Measurements from ENCODE around the gene MGRN1. TPM values are rescaled to one million over a fixed set of nuclear protein-coding genes. Genes with fewer than 3 reads are reported as not detected.

Gene MGRN1
- total and polyA plus RNA-seq, 2 experiments from 2014 or later = 29.2 to 30.8 TPM

GRCh38 chr16:4655801-4656200 is 31.2 kb downstream of the MGRN1 start:
- Histone ChIP-seq H3K27ac (peak overlapping the region; percentile 95), H3K4me1 (ENCODE audit: insufficient read depth) (peaks cover 24% of the 10 kb centered on the region), H3K9me2 (replicated peaks; ENCODE audit: insufficient read depth) (no peaks in the 10 kb centered on the region)

GRCh38 chr16:4656221-4656620 is 31.6 kb downstream of the MGRN1 start:
- H4K20me1 ChIP-seq (ENCODE audit: insufficient read depth, poor library complexity, severe bottlenecking) = no peaks in the 10 kb centered on the region
- no peak overlapping the region for H2AFZ ChIP-seq
- no peak overlapping the region for H3K4me2 ChIP-seq
- peaks cover 24% of the 10 kb centered on the region for H3K4me1 ChIP-seq (ENCODE audit: insufficient read depth)
- 95% methylated on average over 12 of the region's 12 CpGs for WGBS (ENCODE audit: low lambda C conversion rate, missing lambda C conversion rate)
- H3K27ac ChIP-seq = no peak overlapping the region
- H3K4me3 ChIP-seq = no peak overlapping the region
- no peaks in the 10 kb centered on the region for H3K27me3 ChIP-seq
- DNase-seq (ENCODE audit: low spot score) = no peak
- H3K36me3 ChIP-seq (replicated peaks; ENCODE audit: insufficient read depth, low read depth) = no peaks in the 10 kb centered on the region
- H3K9me3 ChIP-seq (ENCODE audit: low read depth) = no peaks in the 10 kb centered on the region
- H3K79me2 ChIP-seq = peaks cover 18% of the 10 kb centered on the region
- TF ChIP-seq EZH2 (IDR thresholded peaks at IDR 0.05; ENCODE audit: borderline replicate concordance) (no peak), EZH2phosphoT487 (IDR thresholded peaks at IDR 0.05; ENCODE audit: low read depth, severe bottlenecking, unreplicated experiment) (no peak)
- TF ChIP-seq, protein P1, sequence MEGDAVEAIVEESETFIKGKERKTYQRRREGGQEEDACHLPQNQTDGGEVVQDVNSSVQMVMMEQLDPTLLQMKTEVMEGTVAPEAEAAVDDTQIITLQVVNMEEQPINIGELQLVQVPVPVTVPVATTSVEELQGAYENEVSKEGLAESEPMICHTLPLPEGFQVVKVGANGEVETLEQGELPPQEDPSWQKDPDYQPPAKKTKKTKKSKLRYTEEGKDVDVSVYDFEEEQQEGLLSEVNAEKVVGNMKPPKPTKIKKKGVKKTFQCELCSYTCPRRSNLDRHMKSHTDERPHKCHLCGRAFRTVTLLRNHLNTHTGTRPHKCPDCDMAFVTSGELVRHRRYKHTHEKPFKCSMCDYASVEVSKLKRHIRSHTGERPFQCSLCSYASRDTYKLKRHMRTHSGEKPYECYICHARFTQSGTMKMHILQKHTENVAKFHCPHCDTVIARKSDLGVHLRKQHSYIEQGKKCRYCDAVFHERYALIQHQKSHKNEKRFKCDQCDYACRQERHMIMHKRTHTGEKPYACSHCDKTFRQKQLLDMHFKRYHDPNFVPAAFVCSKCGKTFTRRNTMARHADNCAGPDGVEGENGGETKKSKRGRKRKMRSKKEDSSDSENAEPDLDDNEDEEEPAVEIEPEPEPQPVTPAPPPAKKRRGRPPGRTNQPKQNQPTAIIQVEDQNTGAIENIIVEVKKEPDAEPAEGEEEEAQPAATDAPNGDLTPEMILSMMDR (IDR thresholded peaks at IDR 0.05; ENCODE audit: poor library complexity) = no peak
- H3K9me2 ChIP-seq (replicated peaks; ENCODE audit: insufficient read depth) = no peaks in the 10 kb centered on the region

More at GRCh38 chr16:4655801-4656200, 31.2 kb downstream of the MGRN1 start:
- no peaks in the 10 kb centered on the region for H3K9me3 ChIP-seq (ENCODE audit: low read depth)
- no peak for DNase-seq (ENCODE audit: low spot score)
- H2AFZ ChIP-seq = no peak overlapping the region
- no peak overlapping the region for H3K4me2 ChIP-seq
- H3K36me3 ChIP-seq (replicated peaks; ENCODE audit: insufficient read depth, low read depth) = no peaks in the 10 kb centered on the region
- no peaks in the 10 kb centered on the region for H4K20me1 ChIP-seq (ENCODE audit: insufficient read depth, poor library complexity, severe bottlenecking)
- TF ChIP-seq, protein P1 (IDR thresholded peaks at IDR 0.05; ENCODE audit: poor library complexity) = no peak
- TF ChIP-seq EZH2 (IDR thresholded peaks at IDR 0.05; ENCODE audit: borderline replicate concordance) (no peak), EZH2phosphoT487 (IDR thresholded peaks at IDR 0.05; ENCODE audit: low read depth, severe bottlenecking, unreplicated experiment) (no peak)
- 98% methylated on average over 6 of the region's 6 CpGs for WGBS (ENCODE audit: low lambda C conversion rate, missing lambda C conversion rate)
- no peak overlapping the region for H3K4me3 ChIP-seq
- no peaks in the 10 kb centered on the region for H3K27me3 ChIP-seq
- peaks cover 16% of the 10 kb centered on the region for H3K79me2 ChIP-seq

DNA sequence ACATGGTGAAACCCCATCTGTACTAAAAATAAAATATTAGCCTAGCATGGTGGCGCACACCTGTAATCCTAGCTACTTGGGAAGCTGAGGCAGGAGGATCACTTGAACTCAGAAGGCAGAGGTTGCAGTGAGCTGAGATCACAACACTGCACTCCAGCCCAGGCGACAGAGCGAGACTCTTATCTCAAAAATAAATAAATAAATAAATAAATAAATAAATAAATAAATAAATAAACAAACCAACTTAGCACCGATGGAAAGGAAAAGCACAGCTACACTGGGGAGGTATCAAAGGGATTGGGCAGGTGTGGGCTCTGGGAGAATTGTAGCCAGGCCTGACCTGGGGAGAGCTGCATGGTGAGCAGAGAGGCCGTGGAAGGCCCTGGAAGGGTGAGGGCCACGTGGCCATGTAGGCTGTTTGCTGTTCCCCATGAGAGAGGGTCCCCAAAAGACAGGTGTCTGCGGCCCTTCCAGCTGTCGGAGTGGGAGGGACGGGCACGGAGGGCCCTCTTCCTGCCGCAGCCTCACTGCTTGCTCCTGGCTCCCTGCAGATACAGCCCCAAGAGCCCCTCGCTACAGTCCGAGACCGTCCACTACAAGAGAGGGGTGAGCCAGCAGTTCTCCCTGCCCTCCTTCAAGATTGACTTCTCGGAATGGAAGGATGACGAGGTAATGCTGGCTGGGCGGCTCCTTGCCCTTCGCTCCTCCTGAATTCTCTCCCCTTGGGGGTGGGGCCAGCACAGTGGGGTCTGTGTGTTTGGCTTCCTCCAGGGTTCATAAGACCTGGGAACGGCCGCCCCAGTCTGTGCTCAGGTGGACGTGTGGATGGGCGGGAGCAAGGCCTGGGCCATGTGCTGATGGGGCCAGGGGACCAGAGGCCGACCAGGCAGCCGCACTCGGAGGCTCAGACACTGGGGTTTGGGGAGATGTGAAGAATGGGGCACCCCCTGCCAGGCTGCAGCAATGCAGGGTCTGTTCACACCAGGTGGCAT is 32.4 kb downstream of the MGRN1 start:
- Histone ChIP-seq H3K79me2 (peaks cover 21% of the 10 kb centered on the region), H3K27me3 (no peaks in the 10 kb centered on the region), H3K9me3 (ENCODE audit: low read depth) (no peaks in the 10 kb centered on the region), H3K36me3 (replicated peaks; ENCODE audit: insufficient read depth, low read depth) (no peaks in the 10 kb centered on the region), H4K20me1 (ENCODE audit: insufficient read depth, poor library complexity, severe bottlenecking) (no peaks in the 10 kb centered on the region), H3K9me2 (replicated peaks; ENCODE audit: insufficient read depth) (no peaks in the 10 kb centered on the region), H3K27ac (no peak overlapping the region), H3K4me3 (no peak overlapping the region), H3K4me1 (ENCODE audit: insufficient read depth) (peaks cover 24% of the 10 kb centered on the region), H2AFZ (no peak overlapping the region), H3K4me2 (no peak overlapping the region)
- WGBS (ENCODE audit: low lambda C conversion rate, missing lambda C conversion rate) = 96% methylated on average over 25 of the region's 25 CpGs
- no peak for TF ChIP-seq EZH2 (IDR thresholded peaks at IDR 0.05; ENCODE audit: borderline replicate concordance)
- TF ChIP-seq EZH2phosphoT487 (IDR thresholded peaks at IDR 0.05; ENCODE audit: low read depth, severe bottlenecking, unreplicated experiment) = no peak
- TF ChIP-seq, protein P1 (IDR thresholded peaks at IDR 0.05; ENCODE audit: poor library complexity) = no peak
- no peak for DNase-seq (ENCODE audit: low spot score)

Data from hepatocyte (in vitro differentiated cells).